Ovary (tissue), 9 donors: ENCODE results near the gene OR2V2. TPM values are rescaled to one million over a fixed set of nuclear protein-coding genes. Genes with fewer than 3 reads are reported as not detected.

Experiments
- DNase-seq, 5 donors: peaks; one replicate each; pipeline ENCODE4 v3.0.0-alpha.2; 2019 to 2020
- H3K27ac ChIP-seq, 2 donors: fragments of 200-600 bp; one replicate each; pipeline versions ENCODE4 v1.5.1 to v1.8.0; 2019 to 2022
- H3K27me3 ChIP-seq: fragments of 200-600 bp; one replicate; pipeline ENCODE4 v1.8.0; 2022
- H3K36me3 ChIP-seq: fragments of 200-600 bp; sonication (generic); one replicate; pipeline ENCODE4 v1.5.1; 2019
- H3K4me1 ChIP-seq: one replicate; pipeline ENCODE4 v1.8.1; 2013; ENCODE audit warnings: mild to moderate bottlenecking, moderate library complexity; ENCODE audit not compliant: insufficient read depth
- H3K4me3 ChIP-seq: fragments of 200-600 bp; sonication (generic); one replicate; pipeline ENCODE4 v1.5.1; 2017
- H3K9me3 ChIP-seq, 2 donors: fragments of 200-600 bp in 1 of 2; sonication (generic) in 1 of 2; one replicate each; pipeline versions ENCODE4 v1.5.1 to v1.8.1; 2013 to 2019; ENCODE audit warnings: mild to moderate bottlenecking in 1 of 2, moderate library complexity in 1 of 2
- EP300 ChIP-seq: sonication (generic); formaldehyde crosslinking; IDR thresholded peaks from one replicate; pipeline ENCODE4 v1.6.1; 2017; ENCODE audit warnings: antibody characterized with exemption
- POLR2A ChIP-seq: fragments of 450-650 bp; IDR thresholded peaks from one replicate; pipeline ENCODE4 v1.6.1; 2017; ENCODE audit warnings: antibody characterized with exemption, mild to moderate bottlenecking, moderate library complexity
- WGBS, 3 donors: extraction: QIAGEN DNeasy Blood & Tissue Kit in 1 of 3; methylation state at CpG; one replicate each; pipeline versions ENCODE4 v1.1.5 to v1.1.7; 2013 to 2017; 5-methylcytosine and 5-hydroxymethylcytosine counted together
- intact Hi-C, 4 donors: fragments of 100-400 bp; cut with DNase I; formaldehyde crosslinking; loops; one replicate each; pipeline versions ENCODE4 v1.11.0 to v1.15.1; 2022 to 2023
- polyA plus RNA-seq, 2 donors: library from polyadenylated mRNA; stranded (reverse); fragments of 200-250 nt in 1 of 2; fragments of 350-450 nt in 1 of 2; fragmentation: Illumina TruSeq in 1 of 2; extraction: RNeasy Lipid Tissue Mini Kit (QIAGEN cat#74804) in 1 of 2; gene quantifications; one replicate each; pipeline ENCODE4 v1.2.3, GENCODE V29; 2013 to 2014
- total RNA-seq, 7 donors: library from RNA; depleted of rRNA in 2 of 7; stranded (reverse); fragments of >200 nt in 2 of 7; fragmentation: NEBNext Ultra II Directional in 3 of 7; extraction: Animal tissue kit (Norgen Biotek cat#: 25700) in 3 of 7; gene quantifications; one replicate each; pipeline versions ENCODE4 v1.1.0 to v1.2.4, GENCODE V29; 2016 to 2023
- TF ChIP-seq, protein P1 (sequence below), 3 donors: fragments of 450-650 bp in 2 of 3; fragments of 200-600 bp in 1 of 3; IDR thresholded peaks; one replicate each; pipeline versions ENCODE4 v1.5.1 to v1.8.0; 2016 to 2022; ENCODE audit warnings: antibody characterized with exemption in 3 of 3, mild to moderate bottlenecking in 1 of 3
- donor health status: DM: no; HTN: no; CAD: no; lungs with moderate emphysema.
- donor health status: DM: no; HTN: no; CAD: no.
- donor health status: Bipolar disorder and iron deficiency.
- donor health status: DM: yes; HTN: yes; CAD: no.
- donor health status: DM: no; HTN: no; CAD: no.
- donor health status: DM: yes; HTN: yes; CAD: no.

Gene OR2V2
- total and polyA plus RNA-seq, 9 donors = 0.80 TPM; not detected in 8

DNA sequence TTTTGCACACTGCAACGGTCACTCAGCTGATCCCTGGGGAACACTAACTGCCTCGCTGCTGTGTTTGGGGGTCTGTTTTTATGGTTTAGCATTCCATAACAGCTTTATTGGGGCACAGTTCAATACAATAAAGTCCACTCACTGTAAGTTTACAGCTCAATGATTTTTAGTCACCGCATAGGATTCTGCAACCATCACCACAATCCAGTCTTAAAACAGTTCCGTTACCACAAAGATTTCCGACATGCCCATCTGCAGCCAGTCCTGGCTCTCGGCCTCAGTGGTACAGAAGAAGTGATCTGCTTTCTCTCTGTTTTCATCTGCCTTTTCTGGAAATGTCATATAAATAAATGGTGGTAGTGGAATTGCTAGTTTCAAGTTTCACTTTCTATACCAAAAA is 23.6 kb downstream of the OR2V2 start:
- H3K27me3 ChIP-seq = peaks cover 6% of the 10 kb centered on the region
- intact Hi-C loops = no loop called here
- DNase-seq = no peak
- H3K27ac ChIP-seq = no peak overlapping the region
- no peak for TF ChIP-seq EP300
- no peak for TF ChIP-seq POLR2A
- TF ChIP-seq, protein P1, sequence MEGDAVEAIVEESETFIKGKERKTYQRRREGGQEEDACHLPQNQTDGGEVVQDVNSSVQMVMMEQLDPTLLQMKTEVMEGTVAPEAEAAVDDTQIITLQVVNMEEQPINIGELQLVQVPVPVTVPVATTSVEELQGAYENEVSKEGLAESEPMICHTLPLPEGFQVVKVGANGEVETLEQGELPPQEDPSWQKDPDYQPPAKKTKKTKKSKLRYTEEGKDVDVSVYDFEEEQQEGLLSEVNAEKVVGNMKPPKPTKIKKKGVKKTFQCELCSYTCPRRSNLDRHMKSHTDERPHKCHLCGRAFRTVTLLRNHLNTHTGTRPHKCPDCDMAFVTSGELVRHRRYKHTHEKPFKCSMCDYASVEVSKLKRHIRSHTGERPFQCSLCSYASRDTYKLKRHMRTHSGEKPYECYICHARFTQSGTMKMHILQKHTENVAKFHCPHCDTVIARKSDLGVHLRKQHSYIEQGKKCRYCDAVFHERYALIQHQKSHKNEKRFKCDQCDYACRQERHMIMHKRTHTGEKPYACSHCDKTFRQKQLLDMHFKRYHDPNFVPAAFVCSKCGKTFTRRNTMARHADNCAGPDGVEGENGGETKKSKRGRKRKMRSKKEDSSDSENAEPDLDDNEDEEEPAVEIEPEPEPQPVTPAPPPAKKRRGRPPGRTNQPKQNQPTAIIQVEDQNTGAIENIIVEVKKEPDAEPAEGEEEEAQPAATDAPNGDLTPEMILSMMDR (IDR thresholded peaks at IDR 0.05) = no peak
- 43 to 54% (median 47%) methylated on average over 6 of the region's 6 CpGs for WGBS, 3 donors
- no peaks in the 10 kb centered on the region for H3K36me3 ChIP-seq
- H3K4me3 ChIP-seq = no peak overlapping the region
- H3K9me3 ChIP-seq = no peaks in the 10 kb centered on the region
- H3K4me1 ChIP-seq = no peaks in the 10 kb centered on the region

DNA sequence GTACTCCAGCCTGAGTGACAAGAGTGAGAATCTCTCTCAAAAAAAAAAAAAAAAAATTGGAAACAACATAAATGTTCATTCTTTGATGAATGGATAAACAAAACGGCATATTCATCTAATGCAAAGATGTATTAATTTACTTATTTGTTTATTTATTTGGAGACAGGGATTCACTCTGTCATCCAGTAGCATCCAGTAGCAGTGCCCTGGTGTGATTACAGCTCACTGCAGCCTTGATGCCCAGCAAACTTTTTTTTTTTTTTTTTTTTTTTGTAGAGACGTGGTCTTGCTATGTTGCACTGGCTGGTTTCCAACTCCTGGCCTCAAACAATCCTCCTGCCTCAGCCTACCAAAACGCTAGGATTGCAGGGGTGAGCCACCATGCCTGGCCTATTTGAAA is 24.4 kb downstream of the OR2V2 start:
- intact Hi-C loops = no loop called here
- peaks cover 6% of the 10 kb centered on the region for H3K27me3 ChIP-seq
- no peaks in the 10 kb centered on the region for H3K9me3 ChIP-seq
- 35 to 50% (median 36%) methylated on average over 3 of the region's 3 CpGs for WGBS, 3 donors
- no peak overlapping the region for H3K4me3 ChIP-seq
- no peak for DNase-seq
- TF ChIP-seq, protein P1 (IDR thresholded peaks at IDR 0.05) = no peak
- TF ChIP-seq EP300 (no peak), POLR2A (no peak)
- H3K36me3 ChIP-seq = no peaks in the 10 kb centered on the region
- H3K27ac ChIP-seq = no peak overlapping the region
- no peaks in the 10 kb centered on the region for H3K4me1 ChIP-seq

DNA sequence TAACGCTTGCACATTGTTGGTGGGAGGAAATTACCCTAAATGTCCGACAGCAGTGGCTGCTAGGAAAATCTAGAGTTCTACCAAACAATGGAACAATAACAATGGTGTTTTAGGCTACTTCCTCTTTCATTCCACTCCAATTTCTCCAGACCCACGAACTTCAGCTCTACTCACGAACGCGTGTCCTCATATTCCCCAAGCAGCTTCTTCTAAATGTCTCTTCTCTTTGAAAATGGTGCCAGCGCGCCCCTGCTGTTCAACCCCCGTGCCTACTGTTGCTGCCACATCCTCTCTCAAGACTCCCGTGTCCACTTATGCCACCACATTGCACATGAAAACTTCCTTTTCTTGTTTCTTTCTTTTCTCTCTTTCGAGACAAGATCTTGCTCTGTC is 25.6 kb downstream of the OR2V2 start:
- intact Hi-C loops = no loop called here
- no peaks in the 10 kb centered on the region for H3K36me3 ChIP-seq
- DNase-seq = no peak
- no peaks in the 10 kb centered on the region for H3K4me1 ChIP-seq
- H3K27ac ChIP-seq = no peak overlapping the region
- TF ChIP-seq POLR2A (no peak), EP300 (no peak)
- TF ChIP-seq, protein P1 (IDR thresholded peaks at IDR 0.05) = no peak
- H3K4me3 ChIP-seq = no peak overlapping the region
- 17 to 26% (median 18%) methylated on average over 11 of the region's 11 CpGs for WGBS, 3 donors
- peaks cover 6% of the 10 kb centered on the region for H3K27me3 ChIP-seq
- no peaks in the 10 kb centered on the region for H3K9me3 ChIP-seq

DNA sequence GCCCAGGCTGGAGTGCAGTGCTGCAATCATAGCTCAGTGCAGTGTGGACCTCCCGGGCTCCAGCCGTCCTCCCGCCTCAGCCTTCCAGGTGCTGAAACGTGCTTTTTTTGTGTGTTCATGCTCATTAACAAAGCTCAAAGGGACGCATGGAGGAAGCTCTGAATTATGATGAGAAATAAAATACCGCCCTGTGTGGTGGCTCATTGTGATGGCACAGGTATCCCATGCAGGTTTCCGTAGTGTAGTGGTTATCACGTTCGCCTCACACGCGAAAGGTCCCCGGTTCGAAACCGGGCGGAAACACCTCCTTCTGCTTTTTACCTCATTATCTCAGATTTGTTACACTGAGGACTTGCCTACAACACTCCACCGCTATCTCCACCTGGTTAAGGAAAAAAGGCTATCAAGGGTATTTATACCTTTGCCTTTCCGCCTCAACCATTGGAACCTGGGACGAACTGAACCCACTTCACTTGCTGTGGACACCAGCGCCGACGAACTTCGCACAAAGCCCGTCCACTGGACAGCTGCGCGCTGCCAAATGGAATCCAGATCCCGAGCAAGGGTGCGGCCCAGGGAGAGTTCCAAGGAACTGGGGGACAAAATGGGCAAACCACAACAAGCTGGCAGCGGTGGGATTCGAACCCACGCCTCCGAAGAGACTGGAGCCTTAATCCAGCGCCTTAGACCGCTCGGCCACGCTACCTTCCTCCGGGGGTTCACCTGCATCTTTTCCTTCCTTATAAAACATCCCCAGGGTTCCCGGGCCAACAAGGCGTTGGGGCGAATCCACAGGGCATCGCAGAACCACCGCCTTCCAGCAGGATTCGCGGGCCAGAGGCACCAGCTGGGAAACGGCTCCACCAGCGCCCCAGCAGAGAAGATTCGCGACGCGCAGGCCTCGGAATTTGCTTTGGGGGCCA is 26.3 kb downstream of the OR2V2 start:
- TF ChIP-seq, protein P1 (IDR thresholded peaks at IDR 0.05) = no peak
- TF ChIP-seq EP300 (no peak), POLR2A (no peak)
- Histone ChIP-seq H3K4me3 (no peak overlapping the region), H3K36me3 (no peaks in the 10 kb centered on the region), H3K9me3 (no peaks in the 10 kb centered on the region), H3K27me3 (peaks cover 6% of the 10 kb centered on the region), H3K4me1 (no peaks in the 10 kb centered on the region), H3K27ac (no peak overlapping the region)
- intact Hi-C loops = no loop called here
- WGBS, 3 donors = 3 to 4% (median 3%) methylated on average over 49 to 50 of the region's 50 CpGs
- DNase-seq = no peak
